NCI-H524 treated with DMSO at 0.1 percent for 48 hours (cell line): ENCODE data around the gene CNTNAP4.

Experiments
- DNase-seq: peaks from one replicate; lab custom pipeline; 2025; lab: John Stamatoyannopoulos, UW

Gene CNTNAP4

DNA sequence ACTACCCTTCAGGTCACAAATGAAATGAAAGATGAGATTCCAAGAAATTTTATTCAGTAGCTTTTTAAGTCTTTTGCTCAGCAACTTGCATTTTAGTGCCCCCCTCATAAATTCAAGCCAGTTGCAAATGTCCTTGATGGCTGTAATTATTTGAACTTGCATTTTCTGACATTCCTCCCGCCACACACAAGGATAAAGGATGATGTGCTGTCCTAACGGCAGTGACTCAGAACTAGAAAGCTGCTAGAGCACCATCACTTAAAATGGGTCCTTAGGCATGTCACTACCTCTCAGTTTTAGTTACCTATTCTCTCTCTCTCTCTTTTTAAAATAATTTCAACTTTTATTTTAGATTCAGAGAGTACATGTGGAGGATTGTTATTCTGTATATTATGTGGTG, 306.7 kb downstream of the CNTNAP4 start:
- DNase-seq = peak; percentile 8

DNA sequence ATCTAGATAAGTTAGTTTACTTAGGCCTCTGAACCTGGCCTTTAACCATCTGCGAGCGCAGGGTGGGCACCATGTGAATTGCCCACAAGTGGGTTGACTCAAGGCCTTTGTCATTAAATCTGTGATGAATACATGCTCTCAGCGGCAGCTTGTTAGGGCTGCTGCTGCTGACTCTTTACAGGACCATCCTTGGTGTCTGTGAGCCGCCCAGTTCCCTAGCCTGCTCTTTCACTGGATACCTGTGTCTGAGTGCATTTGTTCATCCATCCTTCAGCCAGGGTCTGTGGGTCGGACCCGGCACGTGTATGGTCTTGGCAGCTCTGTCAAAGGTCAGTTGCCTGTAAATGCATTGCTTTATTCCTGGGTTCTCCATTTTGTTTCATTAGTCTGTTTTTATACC, 321.3 kb downstream of the CNTNAP4 start:
- DNase-seq = no peak

DNA sequence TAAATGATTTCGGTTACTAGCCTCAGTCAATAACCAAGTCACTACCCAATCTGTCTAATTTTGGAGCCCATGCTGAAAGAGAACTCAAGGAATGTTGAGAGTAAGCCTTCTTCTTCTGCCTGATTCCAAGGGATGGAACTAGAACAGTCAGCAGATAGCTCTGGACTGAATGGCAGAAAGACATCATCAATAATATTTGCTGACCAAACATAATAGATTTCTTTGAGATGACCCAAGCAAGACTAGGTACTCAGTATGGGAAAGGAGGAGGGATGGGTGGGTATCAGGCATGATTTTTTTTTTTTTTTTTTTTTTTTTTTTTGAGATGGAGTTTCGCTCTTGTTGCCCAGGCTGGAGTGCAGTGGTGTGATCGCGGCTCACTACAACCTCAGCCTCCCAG, 330.1 kb downstream of the CNTNAP4 start:
- no peak for DNase-seq
